NCI-H524 (cell line): ENCODE results near the gene POLR1B.
"Not testable (repeated sequence)": the region's sequence is repeated elsewhere in the genome, so short reads cannot be mapped to it uniquely, and the experiment has no call there.

Experiments used
- DNase-seq, 2 experiments: peaks; one replicate each; lab custom pipeline; 2025; lab: John Stamatoyannopoulos, UW

The POLR1B gene

DNA sequence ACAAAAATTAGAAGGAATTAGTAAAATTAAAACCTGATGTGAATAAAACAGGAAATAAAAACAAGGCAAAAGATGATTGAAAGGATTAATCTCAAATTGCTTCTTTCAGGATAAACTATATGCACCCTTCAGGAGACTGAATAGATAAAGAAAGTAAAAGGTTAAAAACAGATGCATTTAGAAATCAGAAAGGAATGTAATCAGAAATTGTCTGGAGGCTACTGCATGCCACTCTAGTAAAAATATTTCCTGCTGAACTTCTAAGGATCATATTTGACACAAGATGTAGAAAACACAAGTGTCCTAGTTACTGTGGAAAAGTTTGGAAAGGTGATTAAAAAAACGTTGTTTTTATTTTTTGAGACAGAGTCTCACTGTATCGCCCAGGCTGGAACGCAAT, 58.4 kb downstream of the POLR1B start:
- no peak for DNase-seq

GRCh38 chr2:112601754-112602153, 59.5 kb downstream of the POLR1B start:
- DNase-seq, result no peak

GRCh38 chr2:112602917-112603316, 60.7 kb downstream of the POLR1B start:
- no peak for DNase-seq

- no peak for DNase-seq
Observed at GRCh38 chr2:112603731-112604130, 61.5 kb downstream of the POLR1B start.

- no peak for DNase-seq
Observed at GRCh38 chr2:112604952-112605351, 62.7 kb downstream of the POLR1B start.

- DNase-seq, result no peak
Observed at GRCh38 chr2:112605926-112606325, 63.7 kb downstream of the POLR1B start.

DNA sequence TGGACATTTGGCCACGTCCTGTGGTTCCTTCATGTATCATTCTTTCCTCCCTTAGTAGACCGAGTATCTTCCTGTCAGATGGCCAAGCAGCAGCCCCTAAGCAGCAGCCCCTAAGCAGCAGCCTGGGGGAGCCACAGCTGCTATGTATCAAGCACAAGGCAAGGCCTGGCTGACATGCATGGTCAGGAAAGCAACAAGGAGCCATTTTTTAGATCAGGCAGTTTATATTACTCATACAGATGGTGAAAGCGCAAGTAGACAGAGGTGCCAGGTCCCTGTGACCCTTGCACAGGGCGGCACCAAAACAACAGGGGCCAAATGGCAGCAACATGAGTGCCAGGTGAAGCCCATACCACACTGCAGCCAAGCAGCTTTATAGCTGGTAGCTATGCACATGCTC, 64.3 kb downstream of the POLR1B start:
- DNase-seq, result no peak

DNA sequence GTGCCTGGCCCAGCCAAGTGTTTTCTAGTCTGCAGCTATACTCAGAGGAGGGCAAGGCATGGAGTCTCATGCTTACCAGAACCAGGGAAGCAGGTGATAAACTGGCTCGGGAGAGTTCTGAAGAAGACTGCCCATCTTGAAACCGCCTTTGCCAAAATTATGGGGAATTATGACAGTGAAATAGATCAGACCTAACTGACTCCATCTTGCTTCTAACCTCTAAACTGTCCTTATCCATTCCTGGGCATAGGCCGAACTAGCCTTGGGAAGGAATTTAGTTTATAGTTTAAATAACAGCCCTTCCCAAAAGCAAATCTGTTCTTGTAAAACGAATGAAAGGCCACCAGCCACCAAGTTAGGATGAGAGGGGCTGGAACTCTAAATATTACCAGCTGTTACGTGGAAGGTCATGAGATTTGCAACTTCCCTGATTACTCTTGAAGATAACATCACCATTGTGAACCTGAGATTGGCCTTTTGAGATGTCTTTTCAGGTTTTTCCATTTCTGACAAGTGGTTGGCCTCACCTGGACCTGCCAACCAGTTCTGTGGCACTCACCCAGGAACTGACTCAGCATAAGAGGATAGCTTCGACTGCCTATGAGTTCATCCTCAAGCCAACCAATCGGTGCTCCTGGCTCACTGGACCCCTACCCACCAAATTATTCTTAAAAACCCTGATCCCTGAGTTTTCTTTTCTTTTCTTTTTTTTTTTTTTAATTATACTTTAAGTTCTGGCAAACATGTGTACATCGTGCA, 65.6 kb downstream of the POLR1B start:
- no peak for DNase-seq

DNA sequence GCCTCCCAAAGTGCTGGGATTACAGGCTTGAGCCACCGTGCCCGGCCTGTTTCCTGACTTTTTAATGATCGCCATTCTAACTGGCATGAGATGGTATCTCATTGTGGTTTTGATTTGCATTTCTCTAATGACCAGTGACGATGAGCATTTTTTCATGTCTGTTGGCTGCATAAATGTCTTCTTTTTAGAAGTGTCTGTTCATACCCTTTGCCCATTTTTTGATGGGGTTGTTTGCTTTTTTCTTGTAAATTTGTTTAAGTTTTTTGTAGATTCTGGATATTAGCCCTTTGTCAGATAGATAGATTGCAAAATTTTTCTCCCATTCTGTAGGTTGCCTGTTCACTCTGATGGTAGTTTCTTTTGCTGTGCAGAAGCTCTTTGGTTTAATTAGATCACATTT, 67.1 kb downstream of the POLR1B start:
- DNase-seq, result not testable (repeated sequence)

- DNase-seq, result not testable (repeated sequence)
Observed at GRCh38 chr2:112612283-112612682, 70.0 kb downstream of the POLR1B start.

DNA sequence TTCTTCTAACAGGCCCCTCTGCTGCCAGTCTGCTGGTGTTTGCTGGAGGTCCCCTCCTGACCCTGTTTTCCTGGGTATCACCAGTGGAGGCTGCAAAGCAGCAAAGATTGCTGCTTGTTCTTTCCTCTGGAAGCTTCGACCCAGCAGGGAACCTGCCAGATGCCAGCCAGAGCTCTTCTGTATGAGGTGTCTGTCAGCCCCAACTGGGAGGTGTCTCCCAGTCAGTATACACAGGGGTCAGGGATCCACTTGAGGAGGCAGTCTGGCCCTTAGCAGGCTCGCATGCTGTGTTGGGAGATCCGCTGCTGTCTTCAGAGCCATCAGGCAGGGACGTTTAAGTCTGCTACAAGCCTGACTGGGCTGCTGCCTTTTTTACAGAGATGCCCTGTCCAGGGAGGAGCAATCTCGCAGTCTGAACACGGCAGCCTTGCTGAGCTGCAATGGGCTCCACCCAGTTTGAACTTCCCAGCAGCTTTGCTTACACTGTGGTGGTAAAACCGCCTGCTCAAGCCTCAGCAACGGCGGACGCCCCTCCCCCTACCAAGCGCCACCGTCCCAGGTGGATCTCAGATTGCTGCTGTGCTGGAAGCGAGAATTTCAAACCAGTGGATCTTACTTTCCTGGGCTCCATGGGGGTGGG, 72.1 kb downstream of the POLR1B start:
- DNase-seq, result no peak

DNA sequence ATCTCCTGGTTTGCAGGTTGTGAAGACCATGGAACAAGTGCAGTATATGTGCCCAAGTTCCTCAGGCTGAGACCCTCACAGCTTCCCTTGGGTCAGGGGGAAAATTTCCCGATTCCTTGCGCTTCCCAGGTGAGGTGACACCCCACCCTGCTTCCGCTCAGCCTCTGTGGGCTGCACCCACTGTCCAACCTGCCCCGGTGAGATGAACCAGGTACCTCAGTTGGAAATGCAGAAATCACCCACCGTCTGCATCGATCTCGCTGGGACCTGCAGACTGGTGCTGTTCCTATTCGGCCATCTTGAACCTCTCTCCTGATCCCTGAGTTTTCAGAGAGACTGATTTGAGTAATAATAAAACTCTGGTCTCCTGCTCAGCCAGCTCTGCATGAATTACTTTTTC, 72.8 kb downstream of the POLR1B start:
- DNase-seq, result no peak

- not testable (repeated sequence) for DNase-seq
Observed at GRCh38 chr2:112615798-112616197, 73.5 kb downstream of the POLR1B start.

- DNase-seq, result no peak
Observed at GRCh38 chr2:112618383-112618782, 76.1 kb downstream of the POLR1B start.

- DNase-seq, result no peak
Observed at GRCh38 chr2:112621790-112622527, 79.7 kb downstream of the POLR1B start.

DNA sequence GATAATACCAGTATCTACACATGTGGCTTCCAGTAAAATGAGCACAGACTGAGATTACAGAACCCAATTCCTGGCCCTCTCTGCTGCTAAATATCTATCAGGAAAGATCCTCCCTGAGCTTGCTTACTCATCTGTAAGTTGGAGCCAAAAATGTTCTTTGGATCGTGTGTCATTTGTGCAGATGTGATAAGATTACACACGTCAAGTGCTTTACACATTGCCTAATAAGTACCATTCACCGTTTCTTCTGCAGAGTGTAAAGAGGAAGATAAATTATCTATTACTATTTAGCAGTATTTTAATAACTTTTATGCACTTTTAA, 80.2 kb downstream of the POLR1B start:
- peak in 1 of 2 experiments; percentile 26 for DNase-seq

- DNase-seq, result no peak
Observed at GRCh38 chr2:112623913-112624777, 81.9 kb downstream of the POLR1B start.

GRCh38 chr2:112625474-112626114, 83.3 kb downstream of the POLR1B start:
- no peak for DNase-seq

DNA sequence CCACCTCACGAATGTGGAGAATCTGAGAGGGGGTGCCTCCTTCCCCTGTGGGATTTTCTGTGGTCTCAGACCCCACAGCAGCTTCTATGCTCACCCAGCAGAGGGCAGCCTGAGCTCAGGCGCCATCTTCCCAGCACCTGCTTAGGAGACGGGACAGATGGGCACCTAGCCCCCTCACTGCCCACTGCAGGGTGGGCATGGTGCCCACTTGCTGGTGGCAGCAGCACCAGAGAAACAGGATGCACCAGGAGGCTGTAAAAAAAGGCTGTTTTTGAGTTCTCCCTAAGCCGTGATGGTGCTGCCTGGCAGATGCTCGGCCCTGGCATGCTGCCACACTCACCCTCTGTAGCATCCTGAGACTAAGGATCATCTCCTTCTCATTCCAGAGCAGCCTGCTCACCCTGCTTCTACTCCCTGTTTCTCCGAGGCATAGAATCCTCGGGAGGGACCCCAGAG, 84.4 kb downstream of the POLR1B start:
- DNase-seq, result peak; percentile 83 to 92
